Activated T-helper 1 cell treated with Interleukin-2 at 50 U/mL for 16 hours (primary cell): ENCODE results near the gene SRGAP1.
"Not testable (repeated sequence)": the region's sequence is repeated elsewhere in the genome, so short reads cannot be mapped to it uniquely, and the experiment has no call there.

Source experiments
- DNase-seq: peaks from one replicate; pipeline ENCODE4 v3.0.0-alpha.2; 2020; ENCODE audit warnings: low read depth

The SRGAP1 gene

DNA sequence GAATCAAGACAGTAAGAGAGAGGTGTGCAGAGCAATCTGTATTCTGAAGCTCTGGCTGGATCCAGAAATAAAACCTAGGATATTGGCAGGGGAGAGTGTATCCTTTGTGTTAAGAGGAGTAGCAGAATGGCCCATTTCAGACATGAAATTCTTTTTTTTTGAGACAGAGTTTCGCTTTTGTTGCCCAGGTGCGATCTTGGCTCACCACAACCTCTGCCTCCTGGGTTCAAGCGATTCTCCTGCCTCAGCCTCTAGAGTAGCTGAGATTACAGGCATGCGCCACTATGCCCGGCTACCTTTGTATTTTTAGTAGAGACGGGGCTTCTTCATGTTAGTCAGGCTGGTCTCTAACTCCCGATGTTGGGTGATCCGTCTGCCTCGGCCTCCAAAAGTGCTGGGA, 6.1 kb upstream of the SRGAP1 start:
- DNase-seq = no peak

DNA sequence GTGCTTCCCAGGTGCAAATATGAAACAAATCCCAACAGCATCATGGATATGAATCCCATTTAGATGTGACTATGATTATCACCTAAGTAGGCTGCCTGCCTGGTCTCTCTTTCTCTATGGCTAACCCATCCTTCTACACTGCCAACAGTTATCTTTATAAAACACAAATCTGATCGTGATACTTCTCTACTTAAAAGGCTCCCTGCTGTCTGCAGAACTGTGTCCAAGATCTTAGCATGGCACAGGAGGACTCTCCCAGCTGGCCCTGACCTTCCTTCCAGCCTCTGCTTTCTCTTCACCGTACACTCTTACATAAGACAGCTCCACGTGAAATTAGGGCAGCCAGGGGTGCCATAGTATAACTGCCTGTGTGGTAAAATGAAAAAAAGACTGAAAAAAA, 3.5 kb upstream of the SRGAP1 start:
- DNase-seq = no peak

DNA sequence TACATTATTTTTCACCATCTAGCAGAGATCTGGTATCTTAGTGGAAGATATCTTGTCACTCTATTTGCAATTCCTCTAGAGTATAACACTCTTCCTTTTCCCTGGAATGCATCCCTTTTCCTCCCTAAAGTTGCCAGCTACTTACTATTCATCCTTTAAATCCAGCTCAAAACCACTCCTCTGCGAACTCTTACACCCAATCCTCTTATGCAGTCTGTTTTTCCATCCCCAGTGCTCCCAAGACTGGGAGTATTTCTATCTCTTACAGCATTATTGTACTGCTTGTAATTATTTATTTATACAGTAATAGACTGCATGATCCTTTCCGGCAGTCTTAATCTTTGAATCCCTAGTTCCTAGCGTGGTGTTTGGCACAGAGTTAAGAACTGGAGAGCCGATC, 2.9 kb upstream of the SRGAP1 start:
- no peak for DNase-seq

DNA sequence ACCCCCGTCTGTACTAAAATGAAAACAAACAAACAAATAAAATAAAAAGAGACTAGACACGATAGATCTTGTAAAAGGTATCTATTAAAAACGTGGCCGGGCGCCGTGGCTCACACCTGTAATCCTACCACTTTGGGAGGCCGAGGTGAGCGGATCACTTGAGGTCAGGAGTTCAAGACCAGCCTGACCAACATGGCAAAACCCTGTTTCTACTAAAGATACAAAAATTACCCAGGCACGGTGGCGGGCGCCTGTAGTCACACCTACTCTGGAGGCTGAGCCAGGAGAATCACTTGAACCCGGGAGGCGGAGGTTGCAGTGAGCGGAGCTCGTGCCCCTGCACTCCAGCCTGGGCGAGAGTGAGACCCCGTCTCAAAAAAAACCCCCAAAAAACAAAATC, 1.8 kb upstream of the SRGAP1 start:
- not testable (repeated sequence) for DNase-seq

DNA sequence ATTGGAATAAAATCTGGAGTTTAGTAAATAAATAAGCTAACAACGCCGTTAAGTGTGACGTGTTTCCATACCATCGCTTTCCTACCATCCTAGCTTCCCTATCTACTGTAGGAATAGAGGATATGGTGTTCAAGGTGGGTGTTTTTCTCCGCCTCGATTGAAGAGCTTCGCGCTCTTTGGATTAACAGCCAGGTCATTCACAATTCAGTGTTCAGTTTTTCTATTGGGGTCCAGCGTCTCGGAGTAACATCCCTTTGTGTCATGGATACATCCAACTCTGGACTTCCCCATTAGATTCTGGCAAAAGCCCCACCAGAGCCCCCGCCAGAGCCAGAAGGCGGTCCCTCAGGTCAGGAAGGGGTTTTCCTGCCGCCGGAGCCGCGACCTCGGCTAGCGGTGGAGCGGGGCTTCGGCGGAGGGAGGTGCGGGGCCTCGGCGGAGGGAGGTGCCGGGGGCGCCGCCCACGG, 1.2 kb upstream of the SRGAP1 start:
- DNase-seq = no peak

DNA sequence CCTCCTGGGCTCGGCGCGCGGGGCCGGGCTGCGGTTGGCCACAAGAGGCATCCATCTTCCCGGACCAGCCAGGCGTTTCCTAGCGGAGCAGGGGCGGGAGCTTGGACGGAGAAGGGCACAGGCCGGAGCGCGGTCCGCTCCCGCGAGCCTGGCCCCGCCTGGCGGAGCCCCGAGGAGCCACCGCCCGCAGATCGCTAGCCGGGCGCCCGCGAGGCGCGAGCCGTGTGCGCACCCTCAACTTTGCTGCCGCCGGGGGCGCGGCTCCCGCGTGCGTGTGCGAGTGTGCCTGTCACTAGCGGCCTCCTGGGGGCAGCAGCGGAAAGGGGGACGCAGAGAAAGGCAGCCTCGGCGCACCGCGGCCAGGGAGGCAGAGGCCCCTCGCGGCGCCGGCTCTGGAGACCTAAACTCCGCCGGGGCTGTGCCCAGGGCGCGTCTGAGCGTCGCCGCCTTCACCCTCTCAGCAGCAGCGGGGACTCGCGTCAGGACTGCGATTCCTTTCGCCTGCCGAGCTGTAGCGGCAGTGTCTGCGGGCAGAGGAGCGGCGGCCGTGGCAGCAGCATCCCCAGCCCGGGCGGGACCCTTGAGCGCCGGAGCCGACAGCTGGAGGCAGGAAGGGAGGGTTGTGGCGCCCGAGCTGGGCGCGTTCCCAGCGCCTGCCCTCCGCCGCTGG, 644 bp upstream of the SRGAP1 start:
- DNase-seq = peak; percentile 63

DNA sequence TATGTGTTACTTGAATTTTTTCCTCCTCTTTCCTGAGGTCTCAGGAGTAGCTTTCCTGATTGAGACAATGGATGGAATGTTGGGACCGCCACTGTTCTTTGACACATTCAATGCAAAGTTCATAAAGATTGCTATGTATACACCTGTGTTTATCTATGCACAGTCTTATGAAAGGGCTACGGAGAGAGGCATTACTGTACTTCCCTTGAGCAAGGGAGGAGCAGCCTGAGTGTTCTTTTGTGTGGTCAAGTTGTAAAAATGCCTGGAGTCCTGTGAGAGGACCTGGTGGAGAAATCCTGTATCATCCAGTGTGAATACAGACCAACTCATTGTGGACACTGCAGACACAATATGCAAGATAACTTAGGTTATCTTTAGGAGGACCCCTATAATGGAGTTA, 1.2 kb downstream of the SRGAP1 start:
- DNase-seq = no peak

DNA sequence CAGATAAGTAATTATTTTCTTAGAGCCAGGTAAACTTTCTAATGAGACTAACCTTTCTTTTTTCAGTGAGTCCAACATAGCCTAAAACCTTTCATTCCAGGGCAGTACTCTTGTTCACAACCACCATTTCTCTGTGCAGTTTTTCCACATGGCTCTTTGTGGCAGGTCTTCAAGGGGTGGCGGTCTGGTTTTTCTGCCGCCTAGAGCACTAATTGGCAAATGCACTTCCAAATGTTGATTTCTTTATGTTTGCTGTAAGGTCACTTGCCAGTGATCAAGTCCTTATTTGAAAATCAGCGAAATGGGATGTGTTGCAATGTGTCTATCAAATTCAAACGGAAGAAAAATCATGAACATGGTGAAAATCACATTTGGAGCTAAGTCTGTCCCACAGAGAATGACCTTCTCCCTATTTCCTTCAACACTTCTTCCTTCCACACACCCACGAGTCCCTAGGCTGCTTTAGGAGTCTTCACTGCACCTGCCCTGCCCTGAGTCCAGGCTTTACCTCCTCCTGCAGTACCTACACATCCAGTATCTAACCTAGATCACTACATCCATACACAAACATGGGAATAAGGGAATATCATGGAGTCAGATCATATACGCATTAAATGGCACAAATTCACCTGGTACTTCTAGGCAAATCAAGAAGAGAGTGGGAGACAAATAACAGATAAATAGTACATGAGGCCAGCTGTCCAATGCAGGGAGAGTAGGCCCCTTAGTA, 1.9 kb downstream of the SRGAP1 start:
- DNase-seq = no peak

DNA sequence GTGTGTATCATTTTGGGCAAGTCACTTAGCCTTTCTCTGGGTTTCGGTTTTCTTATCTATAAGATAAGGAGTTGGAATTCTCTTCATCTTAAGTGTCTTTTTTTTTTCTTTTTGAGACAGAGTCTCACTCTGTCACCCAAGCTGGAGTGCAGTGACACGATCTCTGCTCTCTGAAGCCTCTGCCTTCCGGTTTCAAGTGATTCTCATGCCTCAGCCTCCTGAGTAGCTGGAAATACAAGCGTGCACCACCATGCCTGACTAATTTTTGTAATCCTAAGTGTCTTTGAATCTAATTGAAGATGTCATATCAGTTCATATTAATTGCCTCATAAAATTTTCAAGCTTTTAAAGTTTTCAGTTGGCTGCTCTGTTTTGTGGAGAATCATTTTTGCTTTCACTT, 4.0 kb downstream of the SRGAP1 start:
- no peak for DNase-seq

DNA sequence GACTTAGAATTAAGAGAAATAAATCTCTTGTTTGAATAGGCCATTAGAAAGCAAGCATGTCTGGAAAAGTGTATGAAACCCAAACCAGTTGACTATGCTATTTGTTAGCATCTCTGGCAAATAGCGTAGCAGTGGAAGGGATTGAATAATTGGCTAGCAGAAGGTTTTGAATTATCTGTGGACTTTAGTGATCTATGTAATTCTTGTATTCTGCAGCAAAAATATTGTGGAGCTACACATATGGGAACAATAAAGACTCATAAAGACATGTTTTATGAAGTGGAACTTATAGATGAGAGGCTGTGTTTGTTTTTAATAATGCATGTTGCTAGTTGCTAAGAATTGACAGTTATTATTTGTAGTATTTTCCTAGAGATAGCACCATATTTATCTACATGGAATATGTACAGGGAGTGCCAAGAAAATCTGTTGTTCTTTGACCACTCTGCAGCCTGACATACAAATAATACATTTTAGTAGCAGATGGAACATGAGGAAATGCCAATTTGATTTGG, 4.7 kb downstream of the SRGAP1 start:
- DNase-seq = no peak

DNA sequence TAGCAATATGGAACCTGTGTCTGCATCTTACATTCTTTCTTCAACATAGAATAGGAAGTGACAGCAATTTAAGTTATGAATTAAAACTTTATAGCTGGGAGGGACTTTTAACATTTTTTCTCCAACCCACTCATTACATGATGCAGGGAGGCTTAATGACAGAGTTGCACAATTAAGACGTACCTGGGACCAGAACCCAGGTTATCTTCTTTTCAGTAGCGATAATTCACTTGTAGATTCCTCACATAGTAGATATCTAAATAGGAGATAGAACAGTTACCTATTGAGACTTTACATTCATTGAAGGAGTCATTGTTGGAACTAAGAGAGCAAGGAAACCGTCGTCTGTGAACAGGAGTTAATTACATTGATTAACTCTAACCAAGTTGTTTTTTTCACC, 5.1 kb downstream of the SRGAP1 start:
- DNase-seq = no peak

DNA sequence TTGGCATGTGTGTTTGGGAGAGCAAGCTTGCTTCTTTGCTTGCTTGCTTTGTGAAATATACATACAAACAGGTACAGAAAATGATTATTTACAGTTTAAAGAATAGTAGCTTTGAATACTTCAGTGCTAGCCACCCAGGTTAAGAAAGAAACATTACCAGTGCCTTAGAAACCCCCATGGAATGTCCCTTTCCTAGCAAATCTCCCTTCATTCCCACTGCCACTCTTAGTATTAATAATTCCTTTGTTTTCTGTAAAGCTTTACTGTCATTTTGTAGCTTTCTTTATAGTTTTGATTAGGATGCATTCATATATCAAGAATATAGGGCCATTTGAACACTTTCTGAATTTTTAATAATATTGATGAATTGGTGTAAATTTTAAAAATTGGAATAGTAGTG, 9.5 kb downstream of the SRGAP1 start:
- no peak for DNase-seq

DNA sequence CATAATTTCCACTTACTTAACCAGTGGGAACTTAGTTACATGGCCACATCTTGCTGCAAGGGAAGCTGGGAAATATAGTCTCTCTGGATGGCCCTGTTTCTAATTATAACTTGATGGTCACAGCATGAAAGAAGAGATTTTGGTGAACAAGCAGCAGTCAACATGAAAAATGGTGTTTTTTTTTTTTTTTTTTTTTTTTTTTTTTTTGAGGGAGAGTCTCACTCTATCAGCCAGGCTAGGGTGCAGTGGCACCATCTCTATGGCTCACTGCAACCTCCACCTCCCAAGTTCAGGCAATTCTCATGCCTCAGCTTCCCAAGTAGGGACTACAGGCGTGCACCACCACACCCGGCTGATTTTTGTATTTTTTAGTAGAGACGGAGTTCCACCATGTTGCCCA, 10.8 kb downstream of the SRGAP1 start:
- no peak for DNase-seq

DNA sequence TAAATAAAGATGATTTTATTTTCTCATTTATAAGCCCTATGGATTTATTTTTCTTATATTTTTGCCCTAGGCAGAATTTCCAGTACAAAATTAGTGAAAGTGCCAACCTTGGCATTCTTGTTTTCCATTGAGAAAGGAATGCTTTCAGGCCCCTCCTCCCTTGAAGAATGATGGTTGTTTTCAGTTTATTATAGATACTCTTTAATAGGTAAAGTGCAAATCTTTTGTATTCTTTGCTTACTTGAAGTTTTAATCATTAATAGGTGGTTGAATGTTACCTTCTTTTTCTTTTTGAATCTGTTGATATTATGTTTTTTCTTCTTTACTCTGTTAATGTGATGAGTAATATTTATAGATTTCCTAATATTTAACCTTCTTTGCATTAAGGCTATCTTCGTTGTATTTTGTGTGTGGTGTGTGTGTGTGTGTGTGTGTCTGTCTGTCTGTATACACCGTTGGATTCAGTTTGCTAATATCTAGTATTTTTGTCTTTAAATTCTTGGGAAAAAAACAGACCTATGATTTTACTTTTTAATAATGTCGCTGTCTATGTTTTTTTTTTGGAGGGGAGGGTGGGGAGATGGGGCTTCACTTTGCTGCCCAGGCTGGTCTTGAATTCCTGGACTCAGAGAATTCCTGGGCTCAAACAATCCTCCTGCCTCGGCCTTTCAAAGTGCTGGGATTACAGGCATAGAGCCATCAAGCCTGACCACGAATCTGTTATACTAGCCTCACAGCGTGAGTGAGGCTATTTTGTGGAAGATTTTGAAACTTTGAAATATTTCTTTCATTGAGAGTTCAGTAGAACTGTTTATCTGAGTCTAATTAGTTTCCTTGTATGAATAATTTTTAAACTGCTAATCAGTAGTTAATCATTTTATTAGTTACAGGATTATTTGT, 13.5 kb downstream of the SRGAP1 start:
- no peak for DNase-seq

DNA sequence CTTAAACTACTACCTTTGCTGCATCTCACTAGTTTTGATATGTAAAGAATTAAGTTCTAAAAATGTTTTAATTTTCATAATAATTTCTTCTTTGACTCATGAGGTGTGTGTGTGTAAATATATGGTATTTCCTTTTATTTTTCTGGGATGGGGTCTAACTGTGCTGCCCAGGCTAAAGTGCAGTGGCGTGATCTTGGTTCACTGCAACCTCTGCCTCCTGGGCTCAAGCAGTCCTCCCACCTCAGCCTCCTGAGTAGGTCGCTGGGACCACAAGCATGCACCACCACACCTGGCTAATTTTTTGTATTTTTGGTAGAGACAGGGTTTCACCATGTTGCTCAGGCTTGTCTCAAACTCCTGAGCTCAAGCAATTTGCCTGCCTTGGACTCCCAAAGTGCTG, 15.4 kb downstream of the SRGAP1 start:
- not testable (repeated sequence) for DNase-seq

DNA sequence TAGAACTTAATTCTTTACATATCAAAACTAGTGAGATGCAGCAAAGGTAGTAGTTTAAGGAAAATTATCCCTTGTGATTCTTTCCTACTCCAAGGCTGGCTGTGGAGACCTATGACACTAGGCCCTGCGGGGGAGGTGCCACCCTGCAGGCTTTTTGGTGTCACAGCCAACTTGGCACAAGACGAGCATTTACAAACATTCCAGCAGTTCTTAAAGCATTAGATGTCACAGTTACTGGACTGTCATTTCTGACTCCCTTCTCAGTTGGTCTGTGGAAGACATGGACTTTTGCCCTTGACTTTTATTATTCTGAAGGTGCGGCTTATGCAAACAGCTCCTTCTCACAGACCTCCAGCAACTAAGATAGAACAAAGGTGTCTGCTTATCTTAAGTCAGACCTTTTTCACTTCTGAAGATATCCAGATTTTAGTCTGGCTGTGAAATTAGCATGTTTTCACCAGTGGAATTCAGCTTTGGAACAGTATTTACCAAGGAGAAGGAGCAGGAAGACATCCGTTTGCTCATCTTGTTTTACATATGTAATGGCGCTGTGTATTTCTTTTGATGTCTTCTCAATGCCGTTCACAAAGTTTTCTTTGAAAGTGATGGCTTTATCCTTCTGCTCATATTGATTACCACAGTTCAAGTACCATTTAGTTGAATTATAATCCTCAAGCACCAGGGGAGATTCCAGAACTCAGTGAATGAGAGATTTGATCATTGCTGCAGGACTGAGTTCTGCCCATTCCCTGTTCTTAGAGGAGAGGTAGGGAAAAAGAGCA, 17.9 kb downstream of the SRGAP1 start:
- no peak for DNase-seq

DNA sequence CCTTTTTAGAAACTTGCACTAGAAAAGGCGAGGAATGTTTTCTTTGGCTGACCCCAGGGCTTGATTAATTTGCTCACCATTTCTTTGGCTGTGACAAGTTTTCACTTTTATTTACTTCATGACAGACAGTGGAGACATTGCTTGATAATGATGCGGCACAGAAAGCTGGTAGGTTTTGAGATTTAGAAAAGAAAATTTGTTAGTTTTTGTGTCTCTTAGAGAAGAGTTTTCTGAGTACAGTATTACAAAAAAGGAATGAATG, 18.4 kb downstream of the SRGAP1 start:
- no peak for DNase-seq

DNA sequence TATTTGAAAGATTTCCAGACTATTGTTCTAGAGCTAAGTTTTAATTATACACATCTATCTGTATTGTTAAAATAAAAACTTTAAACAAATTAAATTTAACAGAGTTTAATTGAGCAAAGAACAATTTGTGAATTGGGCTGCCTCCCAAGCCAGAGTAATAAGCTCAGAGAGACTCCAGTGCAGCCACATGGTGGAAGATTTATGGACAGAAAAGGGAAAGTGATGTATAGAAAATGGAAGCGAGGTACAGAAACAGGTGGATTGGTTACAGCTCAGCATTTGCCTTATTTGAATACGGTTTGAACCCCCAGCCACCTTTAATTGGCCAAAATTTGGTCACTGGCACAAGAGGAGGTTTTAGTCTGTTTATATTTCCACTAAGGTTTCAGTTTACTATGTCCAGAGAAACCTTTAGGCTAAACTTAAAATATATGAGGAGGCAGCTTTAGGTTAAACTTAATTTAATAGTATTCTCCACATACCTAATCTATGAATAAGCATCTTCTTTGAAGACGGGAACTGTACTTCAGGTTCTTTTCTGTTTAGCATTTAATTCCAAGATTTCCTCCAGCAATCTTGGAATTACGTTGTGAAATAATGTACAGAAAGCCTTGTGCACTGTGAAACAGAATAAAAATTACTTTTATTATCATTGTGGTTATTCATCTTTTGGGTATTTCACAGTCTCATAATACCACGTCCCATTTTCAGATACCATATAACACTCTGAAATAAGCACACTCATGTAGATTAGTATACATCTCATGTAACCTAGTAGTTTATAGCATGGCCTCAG, 19.4 kb downstream of the SRGAP1 start:
- no peak for DNase-seq

DNA sequence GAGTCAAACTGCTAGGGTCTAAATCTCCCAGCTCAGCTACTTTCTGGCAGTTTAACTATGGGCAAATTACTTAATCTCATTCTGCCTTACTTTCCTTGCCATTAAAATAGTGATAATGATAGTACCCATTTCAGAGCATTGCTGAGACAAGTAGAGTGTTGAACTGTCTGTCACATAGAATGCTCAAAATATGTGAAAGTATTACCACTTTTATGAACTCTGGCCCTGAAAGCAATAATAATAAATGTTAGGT, 19.9 kb downstream of the SRGAP1 start:
- no peak for DNase-seq

DNA sequence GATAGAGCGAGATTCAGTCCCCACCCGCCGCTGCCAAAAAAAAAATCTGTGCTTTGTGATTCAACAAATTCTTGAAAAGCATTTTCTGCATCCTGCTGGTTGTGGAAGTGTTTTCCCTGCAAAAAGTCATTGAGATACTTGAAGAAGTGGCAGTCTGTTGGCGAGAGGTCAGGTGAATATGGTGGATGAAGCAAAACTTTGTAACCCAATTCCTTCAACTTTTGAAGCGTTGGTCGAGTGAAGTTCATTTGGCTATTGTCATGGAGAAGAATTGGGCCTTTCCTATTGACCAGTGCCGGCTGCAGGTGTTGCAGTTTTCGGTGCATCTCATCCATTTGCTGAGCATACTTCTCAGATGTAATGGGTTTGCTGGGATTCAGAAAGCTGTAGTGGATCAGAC, 20.9 kb downstream of the SRGAP1 start:
- DNase-seq = no peak

DNA sequence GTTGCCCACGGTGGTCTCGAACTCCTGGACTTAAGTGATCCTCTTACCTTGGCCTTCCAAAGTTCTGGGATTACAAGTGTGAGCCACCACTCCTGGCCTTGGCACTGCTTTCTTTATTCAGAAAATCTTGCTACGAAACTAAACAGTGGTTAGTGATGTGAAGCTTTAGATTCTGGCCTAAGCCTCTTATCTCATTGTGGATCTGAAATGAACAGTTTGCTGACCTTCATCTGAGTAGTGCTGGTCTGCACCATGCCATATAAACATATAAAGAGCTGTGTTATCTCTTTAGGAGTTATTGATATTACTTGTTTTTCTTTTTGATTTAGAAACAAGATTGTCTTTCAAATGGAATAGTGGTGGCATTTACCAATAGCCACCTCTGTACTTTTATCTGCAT, 22.6 kb downstream of the SRGAP1 start:
- DNase-seq = no peak

DNA sequence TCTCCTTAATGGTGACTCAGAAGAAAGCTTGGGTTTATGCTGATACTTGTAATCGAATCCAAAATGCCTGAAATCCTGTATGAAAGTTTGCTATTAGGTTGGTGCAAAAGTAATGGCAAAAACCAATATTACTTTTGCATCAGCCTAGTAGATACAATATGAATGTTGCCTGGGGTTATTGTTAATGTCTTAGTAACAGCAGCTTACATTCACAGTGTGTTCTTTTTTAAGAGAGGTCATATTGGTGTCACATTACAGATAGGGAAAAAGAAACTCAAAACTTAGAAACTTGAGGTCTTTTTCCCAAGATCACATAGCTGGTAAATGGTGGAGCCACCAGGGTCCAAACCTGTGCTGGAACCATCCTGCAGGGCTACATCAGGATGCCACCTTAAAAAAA, 25.2 kb downstream of the SRGAP1 start:
- no peak for DNase-seq
